Neural cell (in vitro differentiated cells): ENCODE results near the gene FAM111B. TPM values are rescaled to one million over a fixed set of nuclear protein-coding genes. Genes with fewer than 3 reads are reported as not detected.
"Not testable (repeated sequence)": the region's sequence is repeated elsewhere in the genome, so short reads cannot be mapped to it uniquely, and the experiment has no call there.

Experiments
- H2AFZ ChIP-seq: fragments of 200-600, 300-800 bp; sonication (generic), shearing (Covaris generic); 2 replicates; pipeline ENCODE4 v1.6.0; 2014; ENCODE audit warnings: low read depth, mild to moderate bottlenecking, antibody characterized with exemption, low read length, moderate library complexity
- H3F3A ChIP-seq: fragments of 200-600 bp; shearing (Covaris generic); 2 replicates; pipeline ENCODE4 v1.6.1; 2016; ENCODE audit warnings: mild to moderate bottlenecking, moderate library complexity, mixed read lengths, antibody characterized with exemption, low read length; ENCODE audit not compliant: insufficient read depth, poor library complexity, severe bottlenecking
- H3K27ac ChIP-seq: fragments of 200-600, 300-800 bp; sonication (generic), shearing (Covaris generic); 2 replicates; pipeline ENCODE4 v1.5.1; 2014; ENCODE audit warnings: mild to moderate bottlenecking, low read length, moderate library complexity
- H3K27me3 ChIP-seq: fragments of 300-800, 200-600 bp; sonication (generic), shearing (Covaris generic); 2 replicates; pipeline ENCODE4 v1.6.0; 2014; ENCODE audit warnings: mild to moderate bottlenecking, low read depth, low read length, moderate library complexity; ENCODE audit not compliant: insufficient read depth
- H3K36me3 ChIP-seq: fragments of 300-800, 200-600 bp; sonication (generic), shearing (Covaris generic); 2 replicates; pipeline ENCODE4 v1.5.1; 2014; ENCODE audit warnings: mild to moderate bottlenecking, antibody characterized with exemption, low read length, moderate library complexity; ENCODE audit not compliant: insufficient read depth
- H3K4me2 ChIP-seq: fragments of 300-800, 200-600 bp; sonication (generic), shearing (Covaris generic); 2 replicates; pipeline ENCODE4 v1.6.0; 2014; ENCODE audit warnings: mild to moderate bottlenecking, low read length
- H3K4me3 ChIP-seq: fragments of 300-800, 200-600 bp; sonication (generic), shearing (Covaris generic); 2 replicates; pipeline ENCODE4 v1.5.1; 2014; ENCODE audit warnings: mild to moderate bottlenecking, low read length, moderate library complexity
- H3K79me2 ChIP-seq: fragments of 200-600 bp; shearing (Covaris generic); replicated peaks from 2 replicates; pipeline ENCODE4 v1.6.0; 2014; ENCODE audit warnings: mild to moderate bottlenecking, low read length, moderate library complexity; ENCODE audit not compliant: insufficient read depth
- H3K9ac ChIP-seq: fragments of 300-800, 200-600 bp; sonication (generic), shearing (Covaris generic); 2 replicates; pipeline ENCODE4 v1.6.1; 2016; ENCODE audit warnings: mild to moderate bottlenecking, low read length, mixed read lengths
- H3K9me2 ChIP-seq: fragments of 200-600 bp; shearing (Covaris generic); 2 replicates; pipeline ENCODE4 v1.6.1; 2016; ENCODE audit warnings: mild to moderate bottlenecking, low read length, mixed read lengths; ENCODE audit not compliant: insufficient read depth
- H3K9me3 ChIP-seq: fragments of 200-600, 300-800 bp; sonication (generic), shearing (Covaris generic); 2 replicates; pipeline ENCODE4 v1.6.1; 2016; ENCODE audit warnings: mild to moderate bottlenecking, mixed run types, low read length, moderate library complexity, mixed read lengths
- H4K20me1 ChIP-seq: fragments of 200-600 bp; shearing (Covaris generic); 2 replicates; pipeline ENCODE4 v1.6.1; 2016; ENCODE audit warnings: mild to moderate bottlenecking, mixed run types; ENCODE audit not compliant: insufficient read depth
- CTCF ChIP-seq: fragments of 450-650 bp; IDR thresholded peaks from 2 replicates; pipeline ENCODE4 v1.5.1; 2014; ENCODE audit warnings: antibody characterized with exemption, mild to moderate bottlenecking, moderate library complexity; ENCODE audit not compliant: poor library complexity, severe bottlenecking
- MXI1 ChIP-seq: fragments of 450-650 bp; conservative IDR thresholded peaks from 2 replicates; pipeline ENCODE4 v1.6.1; 2014; ENCODE audit warnings: antibody characterized with exemption, mild to moderate bottlenecking; ENCODE audit not compliant: poor library complexity, severe bottlenecking
- POLR2AphosphoS5 ChIP-seq: IDR thresholded peaks from 2 replicates; pipeline ENCODE4 v1.6.1; 2012
- RAD21 ChIP-seq: fragments of 450-650 bp; conservative IDR thresholded peaks from 2 replicates; pipeline ENCODE4 v1.6.1; 2014; ENCODE audit warnings: antibody characterized with exemption, mild to moderate bottlenecking, moderate library complexity
- SMC3 ChIP-seq: fragments of 450-650 bp; conservative IDR thresholded peaks from 2 replicates; pipeline ENCODE4 v1.6.1; 2014; ENCODE audit warnings: antibody characterized with exemption, mild to moderate bottlenecking, moderate library complexity; ENCODE audit not compliant: poor library complexity
- TAF1 ChIP-seq: IDR thresholded peaks from 2 replicates; pipeline ENCODE4 v1.6.1; 2012; ENCODE audit warnings: low read depth
- polyA minus RNA-seq: library from RNA; depleted of rRNA, polyadenylated mRNA; stranded (reverse); fragments of >200 nt; gene quantifications from 2 replicates; pipeline ENCODE4 v1.2.3, GENCODE V29; 2014
- polyA plus RNA-seq: library from polyadenylated mRNA; depleted of rRNA; stranded (reverse); fragments of >200 nt; gene quantifications from 2 replicates; pipeline ENCODE4 v1.2.3, GENCODE V29; 2014
- TF ChIP-seq, protein P1 (sequence below): IDR thresholded peaks from 2 replicates; pipeline ENCODE4 v1.6.1; 2012; ENCODE audit warnings: borderline replicate concordance

Gene FAM111B, protein sequence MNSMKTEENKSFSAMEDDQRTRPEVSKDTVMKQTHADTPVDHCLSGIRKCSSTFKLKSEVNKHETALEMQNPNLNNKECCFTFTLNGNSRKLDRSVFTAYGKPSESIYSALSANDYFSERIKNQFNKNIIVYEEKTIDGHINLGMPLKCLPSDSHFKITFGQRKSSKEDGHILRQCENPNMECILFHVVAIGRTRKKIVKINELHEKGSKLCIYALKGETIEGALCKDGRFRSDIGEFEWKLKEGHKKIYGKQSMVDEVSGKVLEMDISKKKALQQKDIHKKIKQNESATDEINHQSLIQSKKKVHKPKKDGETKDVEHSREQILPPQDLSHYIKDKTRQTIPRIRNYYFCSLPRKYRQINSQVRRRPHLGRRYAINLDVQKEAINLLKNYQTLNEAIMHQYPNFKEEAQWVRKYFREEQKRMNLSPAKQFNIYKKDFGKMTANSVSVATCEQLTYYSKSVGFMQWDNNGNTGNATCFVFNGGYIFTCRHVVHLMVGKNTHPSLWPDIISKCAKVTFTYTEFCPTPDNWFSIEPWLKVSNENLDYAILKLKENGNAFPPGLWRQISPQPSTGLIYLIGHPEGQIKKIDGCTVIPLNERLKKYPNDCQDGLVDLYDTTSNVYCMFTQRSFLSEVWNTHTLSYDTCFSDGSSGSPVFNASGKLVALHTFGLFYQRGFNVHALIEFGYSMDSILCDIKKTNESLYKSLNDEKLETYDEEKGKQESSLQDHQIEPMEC
- 0.58 and 1.2 TPM in 2 replicates for polyA plus RNA-seq
- polyA minus RNA-seq, result 0.58 and 0.97 TPM in 2 replicates

GRCh38 chr11:59106363-59107336 lies at the start of gene FAM111B:
Gene FAM111B (plus strand): TSS chr11:59107237. CDS start chr11:59109626, 2,389 bp downstream.
- Histone ChIP-seq H3K27ac (no peak within 1 kb of the TSS), H3K36me3 (no peaks in the 10 kb centered on the region), H3K9ac (peak within 1 kb of the TSS; percentile 50), H3K27me3 (no peaks in the 10 kb centered on the region), H4K20me1 (no peaks in the 10 kb centered on the region), H3K9me2 (no peaks in the 10 kb centered on the region), H3K79me2 (no peaks in the 10 kb centered on the region), H2AFZ (no peak within 1 kb of the TSS), H3K9me3 (no peaks in the 10 kb centered on the region), H3F3A (no peaks in the 10 kb centered on the region), H3K4me3 (peak within 1 kb of the TSS; percentile 74), H3K4me2 (peak within 1 kb of the TSS; percentile 82)
- TF ChIP-seq RAD21 (no peak), POLR2AphosphoS5 (peak; percentile 43), TAF1 (no peak)
- TF ChIP-seq, protein P1, sequence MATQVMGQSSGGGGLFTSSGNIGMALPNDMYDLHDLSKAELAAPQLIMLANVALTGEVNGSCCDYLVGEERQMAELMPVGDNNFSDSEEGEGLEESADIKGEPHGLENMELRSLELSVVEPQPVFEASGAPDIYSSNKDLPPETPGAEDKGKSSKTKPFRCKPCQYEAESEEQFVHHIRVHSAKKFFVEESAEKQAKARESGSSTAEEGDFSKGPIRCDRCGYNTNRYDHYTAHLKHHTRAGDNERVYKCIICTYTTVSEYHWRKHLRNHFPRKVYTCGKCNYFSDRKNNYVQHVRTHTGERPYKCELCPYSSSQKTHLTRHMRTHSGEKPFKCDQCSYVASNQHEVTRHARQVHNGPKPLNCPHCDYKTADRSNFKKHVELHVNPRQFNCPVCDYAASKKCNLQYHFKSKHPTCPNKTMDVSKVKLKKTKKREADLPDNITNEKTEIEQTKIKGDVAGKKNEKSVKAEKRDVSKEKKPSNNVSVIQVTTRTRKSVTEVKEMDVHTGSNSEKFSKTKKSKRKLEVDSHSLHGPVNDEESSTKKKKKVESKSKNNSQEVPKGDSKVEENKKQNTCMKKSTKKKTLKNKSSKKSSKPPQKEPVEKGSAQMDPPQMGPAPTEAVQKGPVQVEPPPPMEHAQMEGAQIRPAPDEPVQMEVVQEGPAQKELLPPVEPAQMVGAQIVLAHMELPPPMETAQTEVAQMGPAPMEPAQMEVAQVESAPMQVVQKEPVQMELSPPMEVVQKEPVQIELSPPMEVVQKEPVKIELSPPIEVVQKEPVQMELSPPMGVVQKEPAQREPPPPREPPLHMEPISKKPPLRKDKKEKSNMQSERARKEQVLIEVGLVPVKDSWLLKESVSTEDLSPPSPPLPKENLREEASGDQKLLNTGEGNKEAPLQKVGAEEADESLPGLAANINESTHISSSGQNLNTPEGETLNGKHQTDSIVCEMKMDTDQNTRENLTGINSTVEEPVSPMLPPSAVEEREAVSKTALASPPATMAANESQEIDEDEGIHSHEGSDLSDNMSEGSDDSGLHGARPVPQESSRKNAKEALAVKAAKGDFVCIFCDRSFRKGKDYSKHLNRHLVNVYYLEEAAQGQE, result no peak

GRCh38 chr11:59058120-59059033 lies 48.7 kb upstream of the FAM111B start:
- peak overlapping the region; percentile 20 for H3K9ac ChIP-seq
- H3K9me3 ChIP-seq, H3K27me3 ChIP-seq, H3F3A ChIP-seq, H3K79me2 ChIP-seq, H3K9me2 ChIP-seq, H3K4me2 ChIP-seq, H3K27ac ChIP-seq, H3K36me3 ChIP-seq, H4K20me1 ChIP-seq, H2AFZ ChIP-seq: not testable (repeated sequence)
- TF ChIP-seq CTCF (peak; percentile 95), SMC3 (peak; percentile 86), MXI1 (peak; percentile 35), RAD21 (peak; percentile 87)
- H3K4me3 ChIP-seq, result peak overlapping the region; percentile 64

DNA sequence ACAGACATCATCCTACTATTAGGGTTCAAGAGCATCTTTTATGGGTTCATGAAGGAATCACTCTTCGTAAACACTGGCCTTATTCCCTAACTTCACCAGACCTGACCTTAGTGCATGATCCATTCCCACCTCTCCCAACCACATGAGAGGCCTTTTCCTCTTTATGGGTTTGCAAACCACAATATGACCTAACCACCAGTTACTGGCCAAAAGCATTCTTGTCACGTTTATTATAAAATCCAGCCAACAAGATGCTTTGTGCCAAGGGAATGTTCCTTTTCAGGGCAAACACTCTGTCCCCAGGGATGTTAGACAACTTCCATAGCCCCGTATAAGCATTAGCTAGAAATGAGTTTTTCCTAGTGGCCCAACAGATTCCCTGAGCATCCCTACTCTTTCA lies 46.9 kb upstream of the FAM111B start:
- H3F3A ChIP-seq, H3K27ac ChIP-seq, H3K4me2 ChIP-seq, H3K36me3 ChIP-seq, H3K79me2 ChIP-seq, H3K9ac ChIP-seq, H4K20me1 ChIP-seq, H2AFZ ChIP-seq, H3K27me3 ChIP-seq, H3K9me2 ChIP-seq, H3K9me3 ChIP-seq, H3K4me3 ChIP-seq: not testable (repeated sequence)
